GM18505 (cell line): ENCODE measurements around the gene TEX2.

Experiments
- ATAC-seq: cut with Tn5 transposase; IDR thresholded peaks from one replicate; pipeline ENCODE4 v1.9.1; 2021; ENCODE audit not compliant: unreplicated experiment
- POLR2A ChIP-seq: IDR thresholded peaks from 4 replicates; pipeline ENCODE4 v1.6.1; 2011; ENCODE audit warnings: borderline replicate concordance; ENCODE audit not compliant: insufficient read depth, insufficient read length; ENCODE audit errors: extremely low read depth

TEX2 gene

DNA sequence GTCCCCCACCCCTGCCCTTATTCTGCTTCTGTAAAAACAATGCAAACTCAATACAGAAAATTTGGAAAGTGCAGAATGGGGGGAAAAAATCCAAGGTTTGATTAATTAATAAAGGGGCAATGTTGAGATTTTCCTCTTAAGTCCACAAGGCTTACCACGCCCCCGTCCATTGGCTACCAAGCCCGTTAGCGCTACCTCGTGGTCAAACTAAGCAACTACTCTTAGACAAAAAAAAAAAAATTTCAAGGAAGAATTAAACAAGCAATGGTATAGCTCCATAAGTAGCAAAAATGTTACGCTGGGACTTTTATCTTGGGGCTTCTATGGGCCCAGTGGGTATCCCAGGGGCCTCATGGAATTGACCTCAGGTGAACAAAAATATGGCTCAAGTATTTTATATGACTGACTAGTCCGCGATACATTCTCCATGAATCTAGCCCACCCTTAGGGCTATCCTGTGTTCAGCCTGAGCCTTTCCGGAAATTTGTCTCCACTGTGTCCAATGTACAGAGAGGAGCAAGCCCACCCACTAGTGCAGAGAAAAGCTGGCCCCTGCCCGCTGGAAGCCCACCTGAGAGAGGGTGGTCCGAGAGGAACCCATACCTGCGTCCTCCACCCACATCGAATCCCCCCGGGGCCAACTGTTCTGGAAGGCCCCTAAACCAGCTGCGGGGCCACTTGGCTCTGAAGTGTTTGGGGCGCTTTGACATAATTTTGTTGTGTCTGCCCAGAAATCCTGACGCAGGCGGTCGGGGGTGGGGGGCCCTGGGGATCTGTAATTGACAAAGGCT, 19.1 kb upstream of the TEX2 start:
- no peak for TF ChIP-seq POLR2A
- no peak for ATAC-seq

DNA sequence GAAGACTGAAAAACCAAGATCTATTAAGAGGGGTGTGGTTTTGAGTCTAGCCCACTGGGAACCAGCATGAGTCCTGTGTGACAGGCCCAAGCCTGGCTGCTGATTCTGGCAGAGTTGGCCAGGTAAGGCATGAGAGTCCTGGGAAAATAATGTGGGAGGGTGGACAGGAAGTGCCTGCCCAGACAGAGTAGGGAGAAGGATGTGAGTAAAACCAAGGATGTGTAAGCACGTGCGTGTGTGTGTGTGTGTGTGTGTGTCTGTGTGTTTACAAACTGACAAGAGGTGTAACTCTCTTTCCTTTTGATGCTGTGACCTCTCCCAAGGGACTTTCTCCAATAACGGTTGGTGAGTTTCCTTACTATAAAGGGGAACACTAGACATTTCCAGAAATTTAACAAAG, 15.6 kb upstream of the TEX2 start:
- no peak for TF ChIP-seq POLR2A
- ATAC-seq = no peak

DNA sequence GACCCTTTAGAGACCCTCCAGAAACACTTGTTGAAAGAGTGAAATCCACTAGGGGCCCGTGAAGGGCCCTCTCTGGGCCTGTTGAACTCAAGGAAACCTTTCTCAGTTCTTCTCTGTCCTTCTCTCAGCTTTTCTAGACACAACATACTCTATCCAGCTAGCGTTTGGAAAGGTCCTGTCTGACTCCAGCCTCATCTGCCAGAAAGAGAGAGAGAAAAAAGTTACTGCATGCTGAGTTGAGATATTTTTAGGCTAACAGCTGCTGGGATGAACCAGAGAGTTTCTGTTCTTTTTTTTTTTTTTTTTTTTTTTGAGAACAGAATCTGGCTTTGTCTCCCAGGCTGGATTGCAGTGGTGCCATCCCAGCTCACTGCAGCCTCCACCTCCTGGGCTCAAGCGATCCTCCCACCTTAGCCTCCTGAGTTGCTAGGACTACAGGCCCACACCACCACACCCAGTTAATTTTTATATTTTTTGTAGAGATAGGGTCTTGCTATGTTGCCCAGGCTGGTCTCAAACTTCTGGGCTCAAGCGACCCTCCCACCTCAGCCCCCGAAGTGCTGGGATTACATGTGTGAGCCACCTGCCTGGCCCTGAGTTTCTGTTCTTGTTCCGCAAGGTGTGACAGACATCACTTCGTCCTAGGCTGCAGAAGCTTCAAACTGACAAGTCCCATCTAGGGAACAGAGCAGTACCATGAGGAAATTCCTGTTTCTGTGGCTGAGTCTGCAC, 14.9 kb upstream of the TEX2 start:
- no peak for ATAC-seq
- TF ChIP-seq POLR2A = no peak

- no peak for TF ChIP-seq POLR2A
- ATAC-seq = no peak
These were observed 14.0 kb upstream of the TEX2 start for GRCh38 chr17:64276961-64277505.

GRCh38 chr17:64275016-64275415, 12.0 kb upstream of the TEX2 start:
- no peak for TF ChIP-seq POLR2A
- no peak for ATAC-seq

- TF ChIP-seq POLR2A = no peak
- ATAC-seq = no peak
These were observed 9.9 kb upstream of the TEX2 start for GRCh38 chr17:64273006-64273405.

GRCh38 chr17:64270885-64271284, 7.8 kb upstream of the TEX2 start:
- TF ChIP-seq POLR2A = no peak
- ATAC-seq = no peak

- no peak for ATAC-seq
- TF ChIP-seq POLR2A = no peak
These were observed 6.9 kb upstream of the TEX2 start for GRCh38 chr17:64269687-64270649.

DNA sequence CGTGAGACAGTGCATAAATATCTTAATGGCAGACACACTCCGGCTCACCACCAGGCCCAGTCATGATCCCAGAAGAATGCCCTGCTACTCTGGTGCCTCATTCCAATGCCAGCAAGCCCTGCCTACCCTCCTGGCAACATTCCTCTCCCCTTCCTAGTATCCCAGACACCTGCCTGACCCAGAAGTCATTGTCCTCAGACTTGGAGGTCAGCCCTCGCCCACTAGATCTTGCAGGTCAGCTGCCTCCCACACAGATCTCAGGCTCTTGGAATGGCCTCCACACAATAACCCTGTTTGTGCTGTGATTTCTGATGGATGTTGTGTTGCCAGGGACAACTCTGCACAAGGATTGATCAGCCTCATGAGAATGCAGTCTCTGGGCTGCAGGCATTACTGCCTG, 1.8 kb upstream of the TEX2 start:
- ATAC-seq = no peak
- TF ChIP-seq POLR2A = no peak

DNA sequence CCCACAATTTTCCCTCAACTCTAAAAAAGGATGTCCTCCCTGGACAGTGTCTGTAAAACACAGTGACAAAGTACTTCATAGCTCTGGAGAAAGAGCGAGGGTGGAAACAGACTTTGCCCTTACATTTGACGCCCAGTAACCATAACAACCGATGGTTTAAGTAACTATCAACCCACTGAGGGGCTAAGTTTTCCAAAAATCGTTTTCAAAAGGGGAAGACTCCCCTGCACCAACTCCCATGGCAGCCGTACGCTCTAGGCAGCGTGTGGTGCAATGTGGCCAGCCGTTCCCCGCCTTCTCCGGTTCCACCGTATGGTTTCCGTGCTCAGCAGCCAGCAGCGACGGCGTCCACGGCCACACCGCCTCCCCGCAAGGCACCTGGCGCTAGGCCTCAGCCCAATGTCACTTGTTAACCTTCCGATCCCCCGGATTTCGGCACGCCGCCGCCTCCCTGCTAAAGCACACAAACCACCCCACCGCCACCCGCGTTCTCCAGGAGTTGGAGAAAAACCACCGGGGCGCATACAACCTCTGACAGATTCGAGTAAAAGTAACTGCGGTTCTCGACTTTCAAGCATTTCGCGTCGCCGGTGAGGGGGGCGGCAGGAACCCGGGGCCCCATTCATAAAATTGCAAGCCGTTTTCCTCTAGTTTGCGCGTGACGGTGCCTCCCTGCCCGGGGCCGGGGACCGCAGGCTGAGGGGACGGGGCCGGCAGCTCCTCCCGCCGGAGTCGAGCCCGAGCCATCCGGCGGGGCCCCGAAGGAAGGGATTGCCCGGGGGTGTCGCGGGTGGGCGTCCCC, 661 bp downstream of the TEX2 start:
- peak; percentile 29 for ATAC-seq
- TF ChIP-seq POLR2A = no peak

DNA sequence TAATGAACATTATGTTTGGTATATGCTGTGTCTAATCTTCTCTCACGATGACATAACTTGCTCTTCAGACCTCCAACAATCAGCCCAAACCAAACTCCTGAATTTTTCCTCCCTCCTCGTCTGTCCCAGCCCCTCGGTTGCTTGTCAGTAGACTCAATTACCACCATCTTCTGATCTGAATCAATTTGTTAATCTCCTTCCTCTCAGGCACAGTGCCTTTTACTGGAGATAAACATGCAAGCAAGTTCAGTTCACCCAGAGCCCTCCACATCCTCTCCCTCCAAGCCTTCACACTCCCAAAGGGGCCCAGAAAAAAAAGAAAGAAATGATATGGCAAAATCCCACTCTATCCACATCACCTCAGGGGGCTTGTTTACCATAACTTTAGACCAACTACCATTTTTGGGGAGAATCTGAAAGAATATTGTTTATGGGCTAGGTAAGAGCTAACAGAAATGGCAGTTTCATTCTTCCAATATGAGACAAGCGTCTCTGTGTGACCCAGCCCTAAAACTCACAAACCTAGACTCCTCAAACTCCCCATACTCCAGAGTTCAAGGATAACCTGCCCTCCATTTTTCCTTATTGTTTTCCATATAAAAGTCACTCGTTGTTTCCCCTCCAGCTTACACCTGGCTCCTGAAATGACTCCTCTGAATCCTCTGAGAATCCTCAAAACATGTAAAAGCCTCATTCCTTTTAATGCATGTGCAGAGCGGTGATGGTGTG, 1.5 kb downstream of the TEX2 start:
- no peak for TF ChIP-seq POLR2A
- no peak for ATAC-seq

DNA sequence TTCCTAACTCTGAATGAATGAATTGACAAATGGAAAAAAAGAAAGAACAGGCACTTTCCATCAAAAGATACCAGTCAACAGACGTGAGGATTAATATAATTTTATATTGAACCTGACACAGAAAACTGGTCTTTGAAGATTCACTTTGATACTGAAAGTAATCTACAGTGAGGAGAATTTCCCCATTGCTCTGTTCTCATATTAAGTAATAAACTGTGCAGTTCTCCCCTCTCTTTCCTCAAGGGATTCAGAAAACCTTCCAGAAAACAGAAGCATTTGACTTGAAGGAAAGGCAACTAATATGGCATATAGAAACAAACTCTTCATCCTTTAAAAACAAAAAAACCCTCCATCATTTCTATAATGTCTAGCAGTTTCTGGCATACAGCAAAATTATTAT, 2.2 kb downstream of the TEX2 start:
- TF ChIP-seq POLR2A = no peak
- ATAC-seq = no peak
